HCT116 (cell line): ENCODE measurements around the gene DHRS9. TPM values are rescaled to one million over a fixed set of nuclear protein-coding genes. Genes with fewer than 3 reads are reported as not detected.

ENCODE experiments used
- ATAC-seq: fragments of 200-7000 bp; cut with Tn5 transposase; 2 replicates; pipeline ENCODE4 v1.9.1; 2020; ENCODE audit warnings: mild to moderate bottlenecking, moderate library complexity
- BruUV-seq: library from RNA; stranded (reverse); fragments of 400-500 nt; replicated peaks from 2 replicates; lab custom pipeline; 2021; lab: Mats Ljungman, UMichigan
- CTCF ChIA-PET: fragments of 300-600 bp; sonication (Branson Sonifier 250); formaldehyde crosslinking; loops from one replicate; lab custom pipeline; 2021; ENCODE audit warnings: antibody characterized with exemption; lab: Charles Lee
- POLR2A ChIA-PET: fragments of 300-600, 350-600 bp; sonication (Branson Sonifier 250); formaldehyde crosslinking; loops from one replicate; lab custom pipeline; 2021; ENCODE audit warnings: antibody characterized with exemption; lab: Charles Lee
- RAD21 ChIA-PET, 2 experiments: fragments of 300-600 bp; sonication (Branson Sonifier 250); formaldehyde crosslinking; loops; one replicate each; lab custom pipeline; 2023; ENCODE audit warnings: low total read pairs in 2 of 2; ENCODE audit not compliant: uncharacterized antibody in 2 of 2, unreplicated experiment in 2 of 2, low non-redundant PET in 1 of 2; lab: Charles Lee
- DNase-seq: peaks from one replicate; pipeline ENCODE4 v3.0.0-alpha.2; 2010; ENCODE audit warnings: low read depth, low spot score
- H2AFZ ChIP-seq: fragments of 200-600 bp; shearing (Covaris generic), sonication (generic); 2 replicates; pipeline ENCODE4 v1.6.1; 2017; ENCODE audit warnings: low read depth, mixed run types, mixed read lengths, antibody characterized with exemption, low read length; ENCODE audit not compliant: poor library complexity, severe bottlenecking
- H3K27ac ChIP-seq: 2 replicates; pipeline ENCODE4 v1.5.1; 2012; ENCODE audit warnings: low read depth, low read length
- H3K27me3 ChIP-seq: fragments of 200-600 bp; sonication (generic); 2 replicates; pipeline ENCODE4 v1.6.1; 2016; ENCODE audit warnings: mixed run types, low read length, mixed read lengths; ENCODE audit not compliant: insufficient read depth
- H3K36me3 ChIP-seq, 2 experiments: fragments of 200-500 bp in 1 of 2; fragments of 200-600 bp in 1 of 2; sonication (Bioruptor generic) in 1 of 2; sonication (generic) in 1 of 2; 2 replicates each; pipeline versions ENCODE4 v1.5.1 to v1.6.1; 2014 to 2016; ENCODE audit warnings: low read length in 2 of 2, inconsistent platforms in 1 of 2, mixed read lengths in 1 of 2, mixed run types in 1 of 2; ENCODE audit not compliant: insufficient read depth in 2 of 2, control insufficient read depth in 1 of 2
- H3K4me1 ChIP-seq, 2 experiments: fragments of 200-600 bp in 1 of 2; sonication (generic) in 1 of 2; 2 replicates each; pipeline versions ENCODE4 v1.5.1 to v1.6.1; 2012 to 2017; ENCODE audit warnings: low read length in 2 of 2, inconsistent platforms in 1 of 2, mild to moderate bottlenecking in 1 of 2, mixed read lengths in 1 of 2, mixed run types in 1 of 2, moderate library complexity in 1 of 2; ENCODE audit not compliant: insufficient read depth in 2 of 2, control insufficient read depth in 1 of 2
- H3K4me2 ChIP-seq: fragments of 200-600 bp; sonication (generic); 2 replicates; pipeline ENCODE4 v1.6.1; 2017; ENCODE audit warnings: mixed run types, low read length, mixed read lengths
- H3K4me3 ChIP-seq, 2 experiments: fragments of 200-600 bp in 1 of 2; sonication (generic) in 1 of 2; replicated peaks in 1 of 2; 2 replicates each; pipeline ENCODE4 v1.5.1; 2011 to 2016; ENCODE audit warnings: low read length in 2 of 2, control low read depth in 1 of 2, low read depth in 1 of 2, mild to moderate bottlenecking in 1 of 2, mixed read lengths in 1 of 2, mixed run types in 1 of 2
- H3K79me2 ChIP-seq: fragments of 200-600 bp; sonication (generic); 2 replicates; pipeline ENCODE4 v1.6.1; 2017; ENCODE audit warnings: mild to moderate bottlenecking, mixed run types, low read length, moderate library complexity, mixed read lengths; ENCODE audit not compliant: insufficient read depth
- H3K9ac ChIP-seq: fragments of 200-600 bp; sonication (generic); 2 replicates; pipeline ENCODE4 v1.6.1; 2016; ENCODE audit warnings: low read length, mixed read lengths
- H3K9me2 ChIP-seq: fragments of 200-600 bp; sonication (generic), shearing (Covaris generic); 2 replicates; pipeline ENCODE4 v1.6.1; 2017; ENCODE audit warnings: mixed run types, mild to moderate bottlenecking, moderate library complexity; ENCODE audit not compliant: insufficient read depth
- H3K9me3 ChIP-seq, 2 experiments: fragments of 200-500 bp in 1 of 2; fragments of 200-600 bp in 1 of 2; sonication (Bioruptor generic) in 1 of 2; sonication (generic) in 1 of 2; 2 replicates each; pipeline ENCODE4 v1.6.1; 2014 to 2017; ENCODE audit warnings: low read length in 2 of 2, mixed read lengths in 2 of 2, inconsistent platforms in 1 of 2, low read depth in 1 of 2, mild to moderate bottlenecking in 1 of 2, mixed run types in 1 of 2, moderate library complexity in 1 of 2; ENCODE audit not compliant: control insufficient read depth in 1 of 2, insufficient read depth in 1 of 2
- H4K20me1 ChIP-seq: fragments of 200-600 bp; sonication (generic), shearing (Covaris generic); 2 replicates; pipeline ENCODE4 v1.6.1; 2017; ENCODE audit warnings: mixed run types, mild to moderate bottlenecking, moderate library complexity; ENCODE audit not compliant: insufficient read depth
- CBX3 ChIP-seq: IDR thresholded peaks from 2 replicates; pipeline ENCODE4 v1.6.1; 2012; ENCODE audit warnings: low read depth
- CEBPB ChIP-seq: IDR thresholded peaks from 2 replicates; pipeline ENCODE4 v1.6.1; 2012; ENCODE audit warnings: low read depth
- EGR1 ChIP-seq: IDR thresholded peaks from 2 replicates; pipeline ENCODE4 v1.6.1; 2012; ENCODE audit warnings: low read depth
- EZH2 ChIP-seq: fragments of 200-600 bp; sonication (generic); IDR thresholded peaks from 2 replicates; pipeline ENCODE4 v1.6.1; 2017; ENCODE audit warnings: antibody characterized with exemption, mixed run types
- EZH2phosphoT487 ChIP-seq: fragments of 200-600 bp; IDR thresholded peaks from 2 replicates; pipeline ENCODE4 v1.6.1; 2018; ENCODE audit warnings: antibody characterized with exemption, borderline replicate concordance
- FOSL1 ChIP-seq: IDR thresholded peaks from 2 replicates; pipeline ENCODE4 v1.6.1; 2012; ENCODE audit warnings: low read depth
- POLR2AphosphoS5 ChIP-seq: IDR thresholded peaks from 2 replicates; pipeline ENCODE4 v1.6.1; 2011; ENCODE audit warnings: mild to moderate bottlenecking, low read depth, low read length, moderate library complexity
- RAD21 ChIP-seq: IDR thresholded peaks from 2 replicates; pipeline ENCODE4 v1.6.1; 2012; ENCODE audit warnings: low read depth, mild to moderate bottlenecking
- SIN3A ChIP-seq: IDR thresholded peaks from 2 replicates; pipeline ENCODE4 v1.6.1; 2012; ENCODE audit warnings: low read depth
- SP1 ChIP-seq: IDR thresholded peaks from 2 replicates; pipeline ENCODE4 v1.6.1; 2012; ENCODE audit warnings: low read depth
- SRF ChIP-seq: IDR thresholded peaks from 2 replicates; pipeline ENCODE4 v1.6.1; 2012; ENCODE audit warnings: low read depth
- TCF7L2 ChIP-seq: IDR thresholded peaks from 2 replicates; pipeline ENCODE4 v1.7.0; 2011; ENCODE audit warnings: borderline replicate concordance, inconsistent platforms; ENCODE audit not compliant: insufficient read depth, insufficient read length; ENCODE audit errors: extremely low read depth
- YY1 ChIP-seq: IDR thresholded peaks from 2 replicates; pipeline ENCODE4 v1.6.1; 2011; ENCODE audit warnings: low read length, low read depth, moderate library complexity, mild to moderate bottlenecking; ENCODE audit not compliant: insufficient replicate concordance; ENCODE audit errors: extremely low read depth
- ZNF274 ChIP-seq: fragments of 200-500 bp; sonication (Bioruptor generic); IDR thresholded peaks from 2 replicates; pipeline ENCODE4 v1.6.1; 2014; ENCODE audit warnings: mild to moderate bottlenecking, low read depth, low read length, inconsistent platforms
- intact Hi-C: fragments of 100-400 bp; cut with micrococcal nuclease; formaldehyde crosslinking; loops from 2 replicates; pipeline ENCODE4 v1.10.0; 2022
- total RNA-seq: library from RNA; stranded (reverse); gene quantifications from one replicate; pipeline ENCODE4 v1.2.1, GENCODE V29; 2021; ENCODE audit not compliant: unreplicated experiment
- TF ChIP-seq, protein P1 (sequence below): IDR thresholded peaks from 2 replicates; pipeline ENCODE4 v1.6.1; 2012
- TF ChIP-seq, protein P2 (sequence below): IDR thresholded peaks from 2 replicates; pipeline ENCODE4 v1.6.1; 2012
- TF ChIP-seq, protein P3 (sequence below): IDR thresholded peaks from 2 replicates; pipeline ENCODE4 v1.6.1; 2011; ENCODE audit warnings: mild to moderate bottlenecking, low read length, moderate library complexity; ENCODE audit not compliant: insufficient replicate concordance; ENCODE audit errors: extremely low read depth

DHRS9 gene
- total RNA-seq, 1 experiment from 2014 or later, result 0.15 TPM

DNA sequence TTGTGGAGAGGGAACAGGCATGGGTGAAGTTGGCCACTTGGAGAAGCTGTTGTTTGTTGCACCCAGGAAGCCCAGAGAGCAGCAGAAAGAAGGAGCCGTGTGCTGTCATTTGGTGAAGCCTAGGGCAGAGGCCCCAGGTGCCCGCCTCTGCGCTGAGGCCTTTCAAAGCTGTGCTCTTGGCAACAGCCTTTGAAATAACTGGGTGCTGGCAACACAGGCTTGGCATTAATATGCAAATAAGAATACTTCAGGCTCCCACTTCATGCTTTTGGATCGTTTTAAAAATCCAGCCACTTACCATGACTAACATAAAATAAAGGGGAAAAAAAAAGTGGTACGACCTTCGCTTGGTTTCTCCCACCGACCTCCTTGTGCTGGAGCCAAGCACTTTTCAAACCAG, 41.1 kb downstream of the DHRS9 start (continued):
- TF ChIP-seq, protein P1, sequence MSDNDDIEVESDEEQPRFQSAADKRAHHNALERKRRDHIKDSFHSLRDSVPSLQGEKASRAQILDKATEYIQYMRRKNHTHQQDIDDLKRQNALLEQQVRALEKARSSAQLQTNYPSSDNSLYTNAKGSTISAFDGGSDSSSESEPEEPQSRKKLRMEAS, result no peak
- TF ChIP-seq CEBPB, result no peak
- TF ChIP-seq, all 23 proteins: peak for 0

DNA sequence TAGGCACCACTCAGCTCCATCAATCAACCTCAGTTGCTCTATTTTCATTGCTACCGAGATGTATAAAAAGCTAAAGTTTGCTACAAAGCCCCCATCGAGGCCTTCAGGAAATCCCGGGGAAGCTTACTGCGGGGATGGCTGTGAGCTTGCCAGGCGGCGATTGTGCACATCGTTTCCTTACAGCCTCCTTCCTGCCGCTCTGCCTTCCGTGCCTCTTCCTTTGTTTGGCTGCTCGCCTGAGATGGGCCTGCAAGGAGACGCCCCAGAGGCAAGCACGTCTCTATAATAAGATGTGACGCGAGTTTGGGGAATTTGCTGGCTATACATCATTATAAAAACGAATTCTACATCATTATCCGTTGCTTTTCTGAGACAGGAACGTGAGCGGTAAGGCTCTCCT, 41.6 kb downstream of the DHRS9 start:
- H3K9me3 ChIP-seq, result no peaks in the 10 kb centered on the region
- no peaks in the 10 kb centered on the region for H4K20me1 ChIP-seq
- ChIA-PET POLR2A (no interaction called here), CTCF (interaction anchor here (1.2 to 3.7 kb wide), 5 partner anchors 21 to 286 kb away, joined by 4 to 31 read pairs (median 25); no protein-coding TSS in a partner anchor), RAD21 (no interaction called here)
- TF ChIP-seq, protein P2, sequence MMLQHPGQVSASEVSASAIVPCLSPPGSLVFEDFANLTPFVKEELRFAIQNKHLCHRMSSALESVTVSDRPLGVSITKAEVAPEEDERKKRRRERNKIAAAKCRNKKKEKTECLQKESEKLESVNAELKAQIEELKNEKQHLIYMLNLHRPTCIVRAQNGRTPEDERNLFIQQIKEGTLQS, result no peak
- TF ChIP-seq FOSL1 (no peak), ZNF274 (no peak), CBX3 (no peak), SP1 (no peak), RAD21 (no peak), EZH2phosphoT487 (no peak), POLR2AphosphoS5 (no peak), YY1 (no peak), EZH2 (no peak), SRF (no peak), SIN3A (no peak), EGR1 (no peak), TCF7L2 (no peak)
- TF ChIP-seq, protein P3, sequence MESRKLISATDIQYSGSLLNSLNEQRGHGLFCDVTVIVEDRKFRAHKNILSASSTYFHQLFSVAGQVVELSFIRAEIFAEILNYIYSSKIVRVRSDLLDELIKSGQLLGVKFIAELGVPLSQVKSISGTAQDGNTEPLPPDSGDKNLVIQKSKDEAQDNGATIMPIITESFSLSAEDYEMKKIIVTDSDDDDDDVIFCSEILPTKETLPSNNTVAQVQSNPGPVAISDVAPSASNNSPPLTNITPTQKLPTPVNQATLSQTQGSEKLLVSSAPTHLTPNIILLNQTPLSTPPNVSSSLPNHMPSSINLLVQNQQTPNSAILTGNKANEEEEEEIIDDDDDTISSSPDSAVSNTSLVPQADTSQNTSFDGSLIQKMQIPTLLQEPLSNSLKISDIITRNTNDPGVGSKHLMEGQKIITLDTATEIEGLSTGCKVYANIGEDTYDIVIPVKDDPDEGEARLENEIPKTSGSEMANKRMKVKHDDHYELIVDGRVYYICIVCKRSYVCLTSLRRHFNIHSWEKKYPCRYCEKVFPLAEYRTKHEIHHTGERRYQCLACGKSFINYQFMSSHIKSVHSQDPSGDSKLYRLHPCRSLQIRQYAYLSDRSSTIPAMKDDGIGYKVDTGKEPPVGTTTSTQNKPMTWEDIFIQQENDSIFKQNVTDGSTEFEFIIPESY, result no peak
- TF ChIP-seq, protein P1, result no peak
- BruUV-seq, result no TSS peak
- no peaks in the 10 kb centered on the region for H3K9me2 ChIP-seq
- no peak overlapping the region for H3K9ac ChIP-seq
- H3K4me2 ChIP-seq, result no peak overlapping the region
- H3K27ac ChIP-seq, result no peak overlapping the region
- H3K27me3 ChIP-seq, result peaks cover 5% of the 10 kb centered on the region; the same call in 1 of the 2 replicates
- DNase-seq (no peak), ATAC-seq (no peak)
- H3K36me3 ChIP-seq, result no peaks in the 10 kb centered on the region
- no peak overlapping the region for H3K4me3 ChIP-seq
- H3K79me2 ChIP-seq, result no peaks in the 10 kb centered on the region
- peaks cover 0 to 8% of the 10 kb centered on the region in 2 experiments; a peak in 1 of 4 replicates for H3K4me1 ChIP-seq
- intact Hi-C loops, result loop anchor here (1.0 to 10.0 kb wide), 4 partner anchors 165 to 816 kb away; no protein-coding TSS in a partner anchor
- no peak overlapping the region for H2AFZ ChIP-seq
